Measurements from ENCODE around the gene MYH6. TPM values are rescaled to one million over a fixed set of nuclear protein-coding genes. Genes with fewer than 3 reads are reported as not detected.
A peak's percentile ranks its signal among the peaks of the same experiment; 100 is the strongest.

MYH6 gene
- total RNA-seq, 1 donor from 2014 or later: 1,823 TPM

- H3K27me3 ChIP-seq (ENCODE audit: low read depth): peaks cover 15% of the 10 kb centered on the region
- no peaks in the 10 kb centered on the region for H3K9me3 ChIP-seq (replicated peaks)
- no peaks in the 10 kb centered on the region for H3K36me3 ChIP-seq
- H3K4me1 ChIP-seq: peaks cover 30% of the 10 kb centered on the region
- no peak overlapping the region for H3K27ac ChIP-seq (replicated peaks)
- no peak overlapping the region for H3K4me3 ChIP-seq
- TF ChIP-seq CTCF (IDR thresholded peaks at IDR 0.05; ENCODE audit: borderline replicate concordance): no peak
- DNase-seq: no peak
- intact Hi-C loops (cut with micrococcal nuclease): no loop called here
These were observed 48.2 kb downstream of the MYH6 start for GRCh38 chr14:23359722-23360447.

GRCh38 chr14:23359167-23359626 lies 48.9 kb downstream of the MYH6 start:
- Histone ChIP-seq H3K4me1 (peaks cover 26% of the 10 kb centered on the region), H3K27ac (replicated peaks) (no peak overlapping the region), H3K9me3 (replicated peaks) (no peaks in the 10 kb centered on the region), H3K36me3 (no peaks in the 10 kb centered on the region), H3K27me3 (ENCODE audit: low read depth) (peaks cover 9% of the 10 kb centered on the region), H3K4me3 (no peak overlapping the region)
- DNase-seq: no peak
- intact Hi-C loops (cut with micrococcal nuclease): no loop called here
- no peak for TF ChIP-seq CTCF (IDR thresholded peaks at IDR 0.05; ENCODE audit: borderline replicate concordance)

GRCh38 chr14:23358553-23359166 lies 49.4 kb downstream of the MYH6 start:
- Histone ChIP-seq H3K4me3 (no peak overlapping the region), H3K27ac (replicated peaks) (no peak overlapping the region), H3K9me3 (replicated peaks) (no peaks in the 10 kb centered on the region), H3K4me1 (peaks cover 20% of the 10 kb centered on the region), H3K27me3 (ENCODE audit: low read depth) (peaks cover 6% of the 10 kb centered on the region), H3K36me3 (no peaks in the 10 kb centered on the region)
- DNase-seq: no peak
- no peak for TF ChIP-seq CTCF (IDR thresholded peaks at IDR 0.05; ENCODE audit: borderline replicate concordance)
- intact Hi-C loops (cut with micrococcal nuclease): no loop called here

GRCh38 chr14:23358042-23358441 lies 50.0 kb downstream of the MYH6 start:
- TF ChIP-seq CTCF (IDR thresholded peaks at IDR 0.05; ENCODE audit: borderline replicate concordance): peak; percentile 30
- Histone ChIP-seq H3K36me3 (no peaks in the 10 kb centered on the region), H3K4me3 (no peak overlapping the region), H3K27ac (replicated peaks) (no peak overlapping the region), H3K4me1 (peaks cover 21% of the 10 kb centered on the region), H3K9me3 (replicated peaks) (no peaks in the 10 kb centered on the region), H3K27me3 (ENCODE audit: low read depth) (peaks cover under 1% of the 10 kb centered on the region)
- intact Hi-C loops (cut with micrococcal nuclease): no loop called here
- DNase-seq: no peak

- Histone ChIP-seq H3K36me3 (no peaks in the 10 kb centered on the region), H3K27ac (replicated peaks) (no peak overlapping the region), H3K4me1 (peaks cover 29% of the 10 kb centered on the region), H3K27me3 (ENCODE audit: low read depth) (no peaks in the 10 kb centered on the region), H3K4me3 (no peak overlapping the region), H3K9me3 (replicated peaks) (no peaks in the 10 kb centered on the region)
- DNase-seq: no peak
- intact Hi-C loops (cut with micrococcal nuclease): no loop called here
- TF ChIP-seq CTCF (IDR thresholded peaks at IDR 0.05; ENCODE audit: borderline replicate concordance): no peak
These were observed 50.8 kb downstream of the MYH6 start for GRCh38 chr14:23357261-23357660.
